DMS153 (cell line): Measurements from ENCODE around the gene TPX2.

Experiments
- DNase-seq: peaks from one replicate; lab custom pipeline; 2025; lab: John Stamatoyannopoulos, UW

The TPX2 gene

GRCh38 chr20:31760519-31761240 is 21.6 kb downstream of the TPX2 start:
- DNase-seq = no peak

- DNase-seq = no peak
These were observed 25.7 kb downstream of the TPX2 start for GRCh38 chr20:31764641-31765305.

GRCh38 chr20:31767805-31768204 is 28.7 kb downstream of the TPX2 start:
- DNase-seq = no peak

GRCh38 chr20:31769681-31770080 is 30.6 kb downstream of the TPX2 start:
- DNase-seq = no peak

GRCh38 chr20:31770243-31770642 is 31.2 kb downstream of the TPX2 start:
- DNase-seq = no peak

GRCh38 chr20:31774408-31774807 is 35.3 kb downstream of the TPX2 start:
- no peak for DNase-seq

GRCh38 chr20:31780839-31781238 is 41.7 kb downstream of the TPX2 start:
- no peak for DNase-seq

GRCh38 chr20:31781945-31782344 is 42.9 kb downstream of the TPX2 start:
- no peak for DNase-seq

- no peak for DNase-seq
These were observed 45.4 kb downstream of the TPX2 start for GRCh38 chr20:31784354-31785044.

- no peak for DNase-seq
These were observed 46.0 kb downstream of the TPX2 start for GRCh38 chr20:31785089-31785488.

GRCh38 chr20:31788578-31788977 is 49.5 kb downstream of the TPX2 start:
- no peak for DNase-seq

- DNase-seq = no peak
These were observed 51.3 kb downstream of the TPX2 start for GRCh38 chr20:31790401-31790800.

- no peak for DNase-seq
These were observed 58.3 kb downstream of the TPX2 start for GRCh38 chr20:31797364-31797763.

- DNase-seq = no peak
These were observed 62.4 kb downstream of the TPX2 start for GRCh38 chr20:31801508-31801907.

GRCh38 chr20:31803552-31804291 is 64.6 kb downstream of the TPX2 start:
- DNase-seq = no peak

- DNase-seq = no peak
These were observed 67.7 kb downstream of the TPX2 start for GRCh38 chr20:31806564-31807355.

- DNase-seq = no peak
These were observed 69.4 kb downstream of the TPX2 start for GRCh38 chr20:31808481-31808880.

- DNase-seq = no peak
These were observed 70.6 kb downstream of the TPX2 start for GRCh38 chr20:31809661-31810060.

- DNase-seq = no peak
These were observed 72.1 kb downstream of the TPX2 start for GRCh38 chr20:31811198-31811597.

- no peak for DNase-seq
These were observed 73.0 kb downstream of the TPX2 start for GRCh38 chr20:31811796-31812728.

- DNase-seq = no peak
These were observed 74.5 kb downstream of the TPX2 start for GRCh38 chr20:31813611-31814010.
